WI38 (cell line): Measurements from ENCODE around the gene VWA8.
"Not testable (repeated sequence)": the region's sequence is repeated elsewhere in the genome, so short reads cannot be mapped to it uniquely, and the experiment has no call there.

ENCODE experiments used
- H3K4me3 ChIP-seq: 2 replicates; pipeline ENCODE4 v1.5.1; 2011; ENCODE audit warnings: low read depth, mild to moderate bottlenecking, control low read depth, low read length
- CTCF ChIP-seq: IDR thresholded peaks from 2 replicates; pipeline ENCODE4 v1.5.1; 2012; ENCODE audit warnings: low read depth, mild to moderate bottlenecking, control low read depth, low read length

VWA8 gene

DNA sequence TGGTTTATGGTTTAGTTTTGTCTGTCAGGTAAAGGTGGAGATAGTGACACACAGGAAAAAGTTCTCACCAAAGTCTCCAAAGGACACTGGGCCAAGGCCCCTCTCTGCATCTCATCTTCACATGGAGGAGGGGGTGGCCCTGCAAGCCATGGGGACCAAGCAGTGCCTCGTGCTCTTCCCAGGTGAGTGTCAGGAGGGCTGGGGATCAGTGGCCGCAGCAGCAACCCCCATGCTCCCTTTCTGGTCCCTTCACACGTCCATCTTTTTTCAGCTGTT, 415.5 kb downstream of the VWA8 start:
- TF ChIP-seq CTCF: no peak
- H3K4me3 ChIP-seq: no peak overlapping the region

DNA sequence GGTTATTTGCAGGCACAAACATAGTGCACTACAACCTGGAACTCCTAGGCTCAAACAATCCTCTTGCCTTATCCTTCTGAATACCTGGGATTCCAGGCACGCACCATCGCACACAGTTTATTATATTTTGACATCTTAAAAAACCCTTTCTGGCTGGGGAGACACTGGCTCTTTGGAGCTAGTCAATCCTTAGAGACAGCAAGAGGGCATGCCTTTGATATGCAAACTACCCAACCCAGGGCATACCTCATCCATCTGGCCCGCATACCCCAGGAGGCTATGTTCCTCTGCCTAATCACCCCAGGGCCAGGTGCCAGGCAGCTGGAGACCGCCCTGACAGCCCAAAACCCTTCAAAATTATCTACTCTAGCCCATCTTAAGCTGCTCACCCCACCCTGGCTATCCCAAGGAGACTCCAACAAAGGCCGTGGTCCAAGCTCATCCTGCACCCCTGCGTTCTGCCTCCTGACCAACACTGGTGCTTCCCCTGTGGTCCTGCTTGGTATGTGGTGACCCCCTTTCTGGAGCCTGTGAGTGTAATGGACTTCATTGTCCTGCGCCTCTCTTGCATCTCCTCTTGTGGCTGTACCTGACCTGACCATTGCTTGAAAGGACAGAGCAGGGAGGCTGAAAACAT, 417.1 kb downstream of the VWA8 start:
- TF ChIP-seq CTCF: no peak
- H3K4me3 ChIP-seq: no peak overlapping the region

DNA sequence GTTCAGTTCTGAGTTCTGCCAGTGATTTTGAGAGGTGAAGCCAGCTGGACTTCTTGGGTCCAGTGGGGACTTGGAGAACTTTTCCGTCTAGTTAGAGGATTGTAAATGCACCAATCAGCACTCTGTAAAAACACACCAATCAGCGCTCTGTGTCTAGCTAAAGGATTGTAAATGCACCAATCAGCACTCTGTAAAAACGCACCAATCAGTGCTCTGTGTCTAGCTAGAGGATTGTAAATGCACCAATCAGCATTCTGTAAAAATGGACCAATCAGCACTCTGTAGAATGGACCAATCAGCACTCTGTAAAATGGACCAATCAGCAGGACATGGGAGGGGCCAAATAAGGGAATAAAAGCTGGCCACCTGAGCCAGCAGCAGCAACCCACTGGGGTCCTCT, 418.1 kb downstream of the VWA8 start:
- not testable (repeated sequence) for H3K4me3 ChIP-seq

- TF ChIP-seq CTCF: no peak
Observed at GRCh38 chr13:41542281-41542680, 418.6 kb downstream of the VWA8 start.

GRCh38 chr13:41541142-41541938, 419.6 kb downstream of the VWA8 start:
- no peak for TF ChIP-seq CTCF
- H3K4me3 ChIP-seq: no peak overlapping the region

More at GRCh38 chr13:41542281-41542680, 418.6 kb downstream of the VWA8 start:
- no peak overlapping the region for H3K4me3 ChIP-seq

- H3K4me3 ChIP-seq: not testable (repeated sequence)
Observed at GRCh38 chr13:41540240-41540639, 420.7 kb downstream of the VWA8 start.

GRCh38 chr13:41533266-41534052, 427.4 kb downstream of the VWA8 start:
- no peak for TF ChIP-seq CTCF
- H3K4me3 ChIP-seq: no peak overlapping the region

DNA sequence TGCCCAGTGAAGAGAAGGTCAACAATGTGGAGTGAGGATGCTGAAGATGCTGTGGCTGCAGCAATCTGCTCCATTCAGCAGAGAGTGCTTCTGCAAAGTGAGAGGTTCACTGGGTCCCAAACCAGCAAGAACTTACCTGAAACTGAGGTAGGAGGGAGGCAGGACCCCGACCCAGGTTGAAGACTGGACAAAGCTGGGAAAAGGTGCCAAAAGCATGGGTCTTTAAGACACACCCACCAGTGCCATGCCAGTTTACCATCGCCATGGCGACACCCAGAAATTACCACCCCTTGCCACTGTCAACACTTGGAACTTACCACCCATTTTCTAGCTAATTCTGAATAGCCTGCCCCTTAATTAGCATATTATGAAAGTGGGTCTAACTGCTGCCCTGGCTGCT, 432.9 kb downstream of the VWA8 start:
- H3K4me3 ChIP-seq: no peak overlapping the region
- no peak for TF ChIP-seq CTCF
